KMS-11 (cell line): ENCODE measurements around the gene SLC38A5.

Source experiments
- H2AFZ ChIP-seq: fragments of 200-600 bp; sonication (generic); 2 replicates; pipeline ENCODE4 v1.6.1; 2016; ENCODE audit warnings: antibody characterized with exemption, mixed run types, low read depth
- H3K27ac ChIP-seq: fragments of 200-600 bp; sonication (generic); 2 replicates; pipeline ENCODE4 v1.6.1; 2016; ENCODE audit warnings: mild to moderate bottlenecking, mixed run types
- H3K27me3 ChIP-seq: fragments of 200-600 bp; sonication (generic); 2 replicates; pipeline ENCODE4 v1.6.1; 2017; ENCODE audit warnings: mild to moderate bottlenecking, low read depth, mixed run types, moderate library complexity; ENCODE audit not compliant: insufficient read depth
- H3K36me3 ChIP-seq: fragments of 200-600 bp; sonication (generic); 2 replicates; pipeline ENCODE4 v1.6.1; 2017; ENCODE audit warnings: mild to moderate bottlenecking, mixed run types; ENCODE audit not compliant: insufficient read depth
- H3K4me1 ChIP-seq: fragments of 200-600 bp; sonication (generic); 2 replicates; pipeline ENCODE4 v1.6.1; 2016; ENCODE audit warnings: mild to moderate bottlenecking, low read depth, mixed run types; ENCODE audit not compliant: poor library complexity, severe bottlenecking
- H3K4me2 ChIP-seq: fragments of 200-600 bp; sonication (generic); 2 replicates; pipeline ENCODE4 v1.7.0; 2016; ENCODE audit warnings: mild to moderate bottlenecking, mixed run types
- H3K4me3 ChIP-seq: fragments of 200-600 bp; sonication (generic); IDR thresholded peaks from 2 replicates; pipeline ENCODE4 v1.6.1; 2017; ENCODE audit warnings: low read depth, low read length, mixed read lengths; ENCODE audit not compliant: insufficient read depth
- H3K79me2 ChIP-seq: fragments of 200-600 bp; sonication (generic); 2 replicates; pipeline ENCODE4 v1.6.1; 2016; ENCODE audit warnings: low read depth, mixed run types; ENCODE audit not compliant: insufficient read depth
- H3K9ac ChIP-seq: fragments of 200-600 bp; sonication (generic); 2 replicates; pipeline ENCODE4 v1.6.1; 2016; ENCODE audit warnings: mild to moderate bottlenecking, mixed run types
- H4K20me1 ChIP-seq: fragments of 200-600 bp; sonication (generic); 2 replicates; pipeline ENCODE4 v1.6.1; 2016; ENCODE audit warnings: mild to moderate bottlenecking, mixed run types; ENCODE audit not compliant: insufficient read depth
- TF ChIP-seq, protein P1 (sequence below): fragments of 200-600 bp; sonication (generic); conservative IDR thresholded peaks from 2 replicates; pipeline ENCODE4 v1.6.1; 2017; ENCODE audit warnings: low read depth, mild to moderate bottlenecking, antibody characterized with exemption, low read length, moderate library complexity, mixed read lengths

The SLC38A5 gene

DNA sequence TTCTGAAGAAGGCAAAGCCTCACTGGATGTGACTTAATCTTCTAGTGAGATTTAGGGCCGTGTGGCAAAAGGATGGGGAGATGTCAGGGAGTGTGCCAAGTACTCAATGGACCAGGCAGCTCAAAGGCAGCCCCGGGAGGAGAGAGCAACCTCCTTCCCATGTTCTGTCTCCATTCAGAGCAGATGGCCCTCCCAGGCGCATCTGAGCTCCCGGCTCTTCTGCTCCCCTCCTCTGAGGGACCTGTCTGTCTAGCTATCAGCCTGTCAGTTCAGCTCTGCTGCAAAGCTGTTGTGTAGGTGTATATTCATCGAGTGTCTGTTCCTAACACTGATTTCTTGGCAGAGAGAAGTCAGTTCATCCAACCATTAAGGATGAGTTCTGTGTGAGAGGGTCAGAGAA is 27.8 kb upstream of the SLC38A5 start:
- no peaks in the 10 kb centered on the region for H3K4me1 ChIP-seq

GRCh38 chrX:48496660-48497059 is 26.6 kb upstream of the SLC38A5 start:
- Histone ChIP-seq H3K27ac (no peak overlapping the region), H3K4me1 (no peaks in the 10 kb centered on the region), H4K20me1 (no peaks in the 10 kb centered on the region), H3K4me3 (no peak overlapping the region), H3K4me2 (no peak overlapping the region), H2AFZ (no peak overlapping the region), H3K27me3 (no peaks in the 10 kb centered on the region), H3K79me2 (no peaks in the 10 kb centered on the region), H3K9ac (no peak overlapping the region), H3K36me3 (no peaks in the 10 kb centered on the region)
- TF ChIP-seq, protein P1, sequence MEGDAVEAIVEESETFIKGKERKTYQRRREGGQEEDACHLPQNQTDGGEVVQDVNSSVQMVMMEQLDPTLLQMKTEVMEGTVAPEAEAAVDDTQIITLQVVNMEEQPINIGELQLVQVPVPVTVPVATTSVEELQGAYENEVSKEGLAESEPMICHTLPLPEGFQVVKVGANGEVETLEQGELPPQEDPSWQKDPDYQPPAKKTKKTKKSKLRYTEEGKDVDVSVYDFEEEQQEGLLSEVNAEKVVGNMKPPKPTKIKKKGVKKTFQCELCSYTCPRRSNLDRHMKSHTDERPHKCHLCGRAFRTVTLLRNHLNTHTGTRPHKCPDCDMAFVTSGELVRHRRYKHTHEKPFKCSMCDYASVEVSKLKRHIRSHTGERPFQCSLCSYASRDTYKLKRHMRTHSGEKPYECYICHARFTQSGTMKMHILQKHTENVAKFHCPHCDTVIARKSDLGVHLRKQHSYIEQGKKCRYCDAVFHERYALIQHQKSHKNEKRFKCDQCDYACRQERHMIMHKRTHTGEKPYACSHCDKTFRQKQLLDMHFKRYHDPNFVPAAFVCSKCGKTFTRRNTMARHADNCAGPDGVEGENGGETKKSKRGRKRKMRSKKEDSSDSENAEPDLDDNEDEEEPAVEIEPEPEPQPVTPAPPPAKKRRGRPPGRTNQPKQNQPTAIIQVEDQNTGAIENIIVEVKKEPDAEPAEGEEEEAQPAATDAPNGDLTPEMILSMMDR: no peak

More for the DNA sequence above, 27.8 kb upstream of the SLC38A5 start:
- H4K20me1 ChIP-seq: no peaks in the 10 kb centered on the region
- no peak overlapping the region for H3K9ac ChIP-seq
- TF ChIP-seq, protein P1: no peak
- H3K27ac ChIP-seq: no peak overlapping the region
- H3K79me2 ChIP-seq: no peaks in the 10 kb centered on the region
- no peaks in the 10 kb centered on the region for H3K36me3 ChIP-seq
- no peak overlapping the region for H3K4me3 ChIP-seq
- H3K4me2 ChIP-seq: no peak overlapping the region
- H2AFZ ChIP-seq: no peak overlapping the region
- no peaks in the 10 kb centered on the region for H3K27me3 ChIP-seq

DNA sequence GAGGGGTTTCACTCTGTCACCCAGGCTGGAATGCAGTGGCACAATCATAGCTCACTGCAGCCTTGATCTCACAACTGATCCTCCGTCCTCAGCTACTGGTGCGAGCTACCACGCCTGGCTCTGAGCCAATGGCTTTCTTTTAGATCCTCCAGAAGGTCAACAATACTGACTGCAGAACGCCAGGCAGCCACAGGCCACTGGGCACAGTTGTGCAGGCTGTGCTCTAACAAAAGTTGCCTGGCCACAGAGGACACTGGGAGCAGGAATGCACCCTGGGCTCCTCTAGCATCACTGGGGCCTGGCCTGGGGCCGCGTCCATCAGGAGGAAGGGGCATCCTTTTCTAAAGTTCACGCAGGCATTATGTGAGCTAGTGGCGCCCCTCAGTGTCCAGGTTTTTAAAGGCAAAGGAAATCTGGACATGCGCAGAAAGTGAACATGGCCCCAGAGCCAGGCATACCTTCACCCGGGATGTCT is 23.9 kb upstream of the SLC38A5 start:
- Histone ChIP-seq H3K4me3 (no peak overlapping the region), H2AFZ (no peak overlapping the region), H4K20me1 (no peaks in the 10 kb centered on the region), H3K79me2 (no peaks in the 10 kb centered on the region), H3K27ac (no peak overlapping the region), H3K9ac (no peak overlapping the region), H3K4me1 (peaks cover 6% of the 10 kb centered on the region), H3K36me3 (no peaks in the 10 kb centered on the region), H3K27me3 (no peaks in the 10 kb centered on the region), H3K4me2 (no peak overlapping the region)
- TF ChIP-seq, protein P1: peak; percentile 33

DNA sequence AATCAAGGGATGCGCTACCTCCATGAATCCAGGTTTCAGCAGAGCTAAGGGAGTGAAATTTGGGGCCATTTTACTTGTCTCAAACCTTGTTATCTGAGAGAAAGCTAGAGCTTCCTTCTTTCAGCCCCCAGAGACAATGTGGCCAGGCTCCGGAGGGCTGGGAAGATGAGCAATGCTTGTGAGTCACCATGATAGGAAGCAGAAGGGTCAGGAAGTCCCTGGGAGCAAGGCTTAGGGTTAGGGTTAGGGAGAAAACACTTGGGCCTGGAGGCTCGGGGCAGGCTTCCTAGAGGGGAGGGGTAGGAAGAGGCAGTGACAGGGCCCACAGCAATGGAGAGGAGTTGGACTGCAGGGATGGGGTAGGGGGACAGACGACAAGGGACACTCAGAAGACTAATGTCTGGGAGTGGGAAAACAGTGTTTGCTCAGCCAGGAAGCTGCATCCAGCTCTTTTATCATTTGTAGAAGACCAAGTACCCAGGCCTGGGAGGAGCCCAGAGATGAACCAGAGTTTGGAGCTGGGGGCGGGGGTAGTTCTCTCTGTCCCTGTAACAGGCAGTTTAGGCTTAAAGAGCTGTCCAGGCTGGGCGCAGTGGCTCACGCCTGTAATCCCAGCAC is 22.3 kb upstream of the SLC38A5 start:
- Histone ChIP-seq H4K20me1 (no peaks in the 10 kb centered on the region), H3K4me3 (no peak overlapping the region), H3K27ac (no peak overlapping the region), H3K9ac (no peak overlapping the region), H3K79me2 (no peaks in the 10 kb centered on the region), H3K4me2 (no peak overlapping the region), H2AFZ (no peak overlapping the region), H3K4me1 (peaks cover 6% of the 10 kb centered on the region), H3K27me3 (no peaks in the 10 kb centered on the region), H3K36me3 (no peaks in the 10 kb centered on the region)
- TF ChIP-seq, protein P1: no peak
